CD14-positive monocyte (primary cell): ENCODE data around the gene PRIMPOL. TPM values are rescaled to one million over a fixed set of nuclear protein-coding genes. Genes with fewer than 3 reads are reported as not detected.

ENCODE experiments used
- DNase-seq, 3 donors: peaks; one replicate each; pipeline ENCODE4 v3.0.0-alpha.2; 2011 to 2022
- H2AFZ ChIP-seq: 2 replicates; pipeline ENCODE4 v1.6.0; 2012; ENCODE audit warnings: mild to moderate bottlenecking, low read depth, low read length, inconsistent platforms; ENCODE audit not compliant: insufficient read depth, poor library complexity, severe bottlenecking
- H3K27ac ChIP-seq, 2 donors: 1 replicate in 1 of 2; 2 replicates in 1 of 2; pipeline ENCODE4 v1.5.1; 2012 to 2013; ENCODE audit warnings: low read length in 2 of 2, control low read depth in 1 of 2, inconsistent platforms in 1 of 2, low read depth in 1 of 2, mild to moderate bottlenecking in 1 of 2
- H3K27me3 ChIP-seq, 2 donors: one replicate each; pipeline versions ENCODE4 v1.6.0 to v1.6.1; 2011 to 2013; ENCODE audit warnings: low read length in 2 of 2; ENCODE audit not compliant: control insufficient read depth in 2 of 2, insufficient read depth in 2 of 2
- H3K36me3 ChIP-seq, 2 donors: replicated peaks in 1 of 2; 1 replicate in 1 of 2; 2 replicates in 1 of 2; pipeline versions ENCODE4 v1.5.1 to v1.6.1; 2012 to 2013; ENCODE audit warnings: low read length in 2 of 2, control low read depth in 1 of 2, inconsistent platforms in 1 of 2, mild to moderate bottlenecking in 1 of 2; ENCODE audit not compliant: insufficient read depth in 2 of 2, control insufficient read depth in 1 of 2
- H3K4me1 ChIP-seq, 2 donors: 1 replicate in 1 of 2; 2 replicates in 1 of 2; pipeline versions ENCODE4 v1.5.1 to v1.6.1; 2012 to 2013; ENCODE audit warnings: low read length in 2 of 2, control low read depth in 1 of 2, inconsistent platforms in 1 of 2, mild to moderate bottlenecking in 1 of 2, moderate library complexity in 1 of 2; ENCODE audit not compliant: insufficient read depth in 2 of 2, control insufficient read depth in 1 of 2
- H3K4me2 ChIP-seq: replicated peaks from 2 replicates; pipeline ENCODE3; 2012; ENCODE audit warnings: low read length, moderate library complexity, mild to moderate bottlenecking; ENCODE audit not compliant: poor library complexity, severe bottlenecking; ENCODE audit errors: extremely low read depth
- H3K4me3 ChIP-seq, 3 experiments: fragments of 200-600 bp in 1 of 3; sonication (generic) in 1 of 3; replicated peaks in 1 of 3; 1 replicate in 2 of 3; 2 replicates in 1 of 3; pipeline ENCODE4 v1.5.1; 2011 to 2013; ENCODE audit warnings: low read length in 3 of 3, mild to moderate bottlenecking in 3 of 3, control low read depth in 2 of 3, low read depth in 2 of 3, inconsistent platforms in 1 of 3, moderate library complexity in 1 of 3
- H3K79me2 ChIP-seq: 2 replicates; pipeline ENCODE4 v1.6.0; 2012; ENCODE audit warnings: mild to moderate bottlenecking, control low read depth, inconsistent platforms, low read length, moderate library complexity; ENCODE audit not compliant: insufficient read depth
- H3K9ac ChIP-seq: 2 replicates; pipeline ENCODE4 v1.6.0; 2017; ENCODE audit warnings: low read length, mild to moderate bottlenecking; ENCODE audit not compliant: insufficient read depth, poor library complexity, severe bottlenecking
- H3K9me3 ChIP-seq, 2 donors: replicated peaks in 1 of 2; 1 replicate in 1 of 2; 2 replicates in 1 of 2; pipeline versions ENCODE4 v1.5.1 to v1.6.1; 2012 to 2013; ENCODE audit warnings: low read length in 2 of 2, control low read depth in 1 of 2; ENCODE audit not compliant: control insufficient read depth in 1 of 2, insufficient read depth in 1 of 2
- H4K20me1 ChIP-seq: 2 replicates; pipeline ENCODE4 v1.6.0; 2012; ENCODE audit warnings: mild to moderate bottlenecking, low read length, control low read depth, moderate library complexity; ENCODE audit not compliant: insufficient read depth
- H3K27ac Mint-ChIP-seq, 7 donors: one replicate each; pipeline ENCODE4 v1.8.0; 2020; ENCODE audit warnings: mild to moderate bottlenecking in 7 of 7, mixed read lengths in 7 of 7, moderate library complexity in 6 of 7, inconsistent platforms in 2 of 7
- H3K27me3 Mint-ChIP-seq, 3 donors: one replicate each; pipeline ENCODE4 v1.8.0; 2021 to 2022; ENCODE audit warnings: low read depth in 3 of 3, mild to moderate bottlenecking in 3 of 3, mixed read lengths in 3 of 3, moderate library complexity in 3 of 3, inconsistent platforms in 1 of 3
- H3K36me3 Mint-ChIP-seq, 2 donors: one replicate each; pipeline ENCODE4 v1.8.0; 2020; ENCODE audit warnings: mixed read lengths in 2 of 2, inconsistent platforms in 1 of 2, mild to moderate bottlenecking in 1 of 2
- H3K4me1 Mint-ChIP-seq: one replicate; pipeline ENCODE4 v1.8.0; 2020; ENCODE audit warnings: mild to moderate bottlenecking, mixed read lengths
- H3K4me3 Mint-ChIP-seq, 2 donors: one replicate each; pipeline ENCODE4 v1.8.0; 2020; ENCODE audit warnings: mild to moderate bottlenecking in 2 of 2, mixed read lengths in 2 of 2, moderate library complexity in 1 of 2
- H3K9me3 Mint-ChIP-seq, 7 donors: one replicate each; pipeline ENCODE4 v1.8.0; 2020 to 2022; ENCODE audit warnings: mixed read lengths in 7 of 7, mild to moderate bottlenecking in 6 of 7, moderate library complexity in 6 of 7, inconsistent platforms in 2 of 7
- CTCF ChIP-seq: fragments of 200-600 bp; IDR thresholded peaks from one replicate; pipeline ENCODE4 v1.8.0; 2022; ENCODE audit warnings: antibody characterized with exemption, mild to moderate bottlenecking
- WGBS: methylation state at CpG from one replicate; pipeline ENCODE4 v1.1.5; 2013; ENCODE audit warnings: missing lambda C conversion rate; ENCODE audit not compliant: insufficient coverage; 5-methylcytosine and 5-hydroxymethylcytosine counted together
- intact Hi-C, 2 donors: fragments of 100-400 bp; cut with micrococcal nuclease; formaldehyde crosslinking; loops; one replicate each; pipeline versions ENCODE4 v1.15.0 to v1.15.1; 2023
- polyA plus RNA-seq, 3 donors: library from polyadenylated mRNA; depleted of rRNA in 1 of 3; unstranded in 2 of 3; stranded (reverse) in 1 of 3; fragments of 300-500 nt in 2 of 3; fragments of >200 nt in 1 of 3; fragmentation: Illumina TruSeq in 2 of 3; gene quantifications; 1 replicate in 2 of 3; 2 replicates in 1 of 3; pipeline ENCODE4 v1.2.3, GENCODE V29; 2012 to 2021

PRIMPOL gene
- polyA plus RNA-seq, 3 donors = 7.0 to 10.5 (median 10.0) TPM

GRCh38 chr4:184635381-184635780 is 14.2 kb upstream of the PRIMPOL start:
- H2AFZ ChIP-seq = no peak overlapping the region
- H3K27me3 ChIP-seq = no peaks in the 10 kb centered on the region
- Mint-ChIP-seq H3K27ac (no peak overlapping the region), H3K27me3 (peaks cover 0 to 2% (median 0%) of the 10 kb centered on the region in 3 donors), H3K9me3 (no peaks in the 10 kb centered on the region), H3K4me3 (no peak overlapping the region), H3K36me3 (peaks cover 68 to 92% of the 10 kb centered on the region in 2 donors), H3K4me1 (peaks cover 8% of the 10 kb centered on the region)
- H4K20me1 ChIP-seq = peaks cover 45% of the 10 kb centered on the region
- no peak overlapping the region for H3K27ac ChIP-seq
- WGBS = no CpG with 5 or more reads among the region's 3 CpGs
- TF ChIP-seq CTCF = no peak
- no peak overlapping the region for H3K4me2 ChIP-seq
- no peaks in the 10 kb centered on the region for H3K4me1 ChIP-seq
- no peak overlapping the region for H3K4me3 ChIP-seq
- intact Hi-C loops = no loop called here
- H3K36me3 ChIP-seq = peaks cover 64 to 98% of the 10 kb centered on the region in 2 donors
- peaks cover 48% of the 10 kb centered on the region for H3K79me2 ChIP-seq
- H3K9ac ChIP-seq = no peak overlapping the region
- H3K9me3 ChIP-seq = no peaks in the 10 kb centered on the region
- no peak for DNase-seq

DNA sequence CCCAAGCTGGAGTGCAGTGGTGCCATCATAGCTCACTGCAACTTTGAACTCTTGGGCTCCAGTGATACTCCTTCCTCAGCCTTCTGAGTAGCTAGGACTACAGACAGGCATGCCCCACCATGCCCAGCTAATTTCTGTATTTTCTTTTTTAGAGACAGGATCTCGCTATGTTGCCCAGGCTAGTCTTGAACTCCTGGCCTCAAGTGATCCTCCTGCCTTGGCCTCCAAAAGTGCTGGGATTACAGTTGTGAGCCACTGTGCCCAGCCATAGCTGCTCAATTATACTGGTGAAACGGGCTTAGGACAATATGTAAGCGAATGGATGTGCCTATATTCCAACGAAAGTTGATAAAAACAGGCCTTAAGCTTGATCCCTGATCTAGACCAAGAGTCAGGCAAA is 13.4 kb upstream of the PRIMPOL start:
- Histone ChIP-seq H3K27ac (no peak overlapping the region), H3K4me2 (no peak overlapping the region), H2AFZ (no peak overlapping the region), H3K36me3 (peaks cover 56 to 91% of the 10 kb centered on the region in 2 donors), H3K9me3 (no peaks in the 10 kb centered on the region), H3K4me1 (no peaks in the 10 kb centered on the region), H3K79me2 (peaks cover 55% of the 10 kb centered on the region), H4K20me1 (peaks cover 53% of the 10 kb centered on the region), H3K27me3 (no peaks in the 10 kb centered on the region), H3K4me3 (no peak overlapping the region), H3K9ac (no peak overlapping the region)
- Mint-ChIP-seq H3K36me3 (peaks cover 63 to 87% of the 10 kb centered on the region in 2 donors), H3K27ac (peak overlapping the region in 2 of 7 donors; percentile 15 to 23), H3K27me3 (peaks cover 0 to 2% (median 0%) of the 10 kb centered on the region in 3 donors), H3K4me3 (no peak overlapping the region), H3K9me3 (no peaks in the 10 kb centered on the region), H3K4me1 (peaks cover 8% of the 10 kb centered on the region)
- no peak for TF ChIP-seq CTCF
- DNase-seq = no peak
- WGBS = 93% methylated on average over 3 of the region's 4 CpGs
- intact Hi-C loops = no loop called here
